MV-4-11 (cell line): Measurements from ENCODE around the gene RIPOR1.

ENCODE experiments used
- DNase-seq: peaks from one replicate; lab custom pipeline; 2025; lab: John Stamatoyannopoulos, UW

Gene RIPOR1

GRCh38 chr16:67539271-67539670, 10.6 kb downstream of the RIPOR1 start:
- DNase-seq = no peak

- DNase-seq = no peak
Observed at GRCh38 chr16:67539691-67540635, 11.3 kb downstream of the RIPOR1 start.

- DNase-seq = no peak
Observed at GRCh38 chr16:67540756-67541155, 12.1 kb downstream of the RIPOR1 start.

- no peak for DNase-seq
Observed at GRCh38 chr16:67541391-67542263, 13.0 kb downstream of the RIPOR1 start.

GRCh38 chr16:67542464-67542863, 13.8 kb downstream of the RIPOR1 start:
- peak; percentile 89 for DNase-seq

GRCh38 chr16:67543036-67543435, 14.4 kb downstream of the RIPOR1 start:
- no peak for DNase-seq

- DNase-seq = no peak
Observed at GRCh38 chr16:67543582-67543981, 15.0 kb downstream of the RIPOR1 start.

- DNase-seq = no peak
Observed at GRCh38 chr16:67544329-67544841, 15.8 kb downstream of the RIPOR1 start.

GRCh38 chr16:67544844-67545664, 16.4 kb downstream of the RIPOR1 start:
- no peak for DNase-seq

- DNase-seq = no peak
Observed at GRCh38 chr16:67545665-67546024, 17.0 kb downstream of the RIPOR1 start.

- no peak for DNase-seq
Observed at GRCh38 chr16:67546091-67546501, 17.5 kb downstream of the RIPOR1 start.

- peak; percentile 68 for DNase-seq
Observed at GRCh38 chr16:67546761-67547422, 18.3 kb downstream of the RIPOR1 start.

- DNase-seq = no peak
Observed at GRCh38 chr16:67547423-67548264, 19.0 kb downstream of the RIPOR1 start.

GRCh38 chr16:67548265-67549126, 19.9 kb downstream of the RIPOR1 start:
- DNase-seq = peak; percentile 66

- no peak for DNase-seq
Observed at GRCh38 chr16:67549240-67549639, 20.6 kb downstream of the RIPOR1 start.

GRCh38 chr16:67549936-67550335, 21.3 kb downstream of the RIPOR1 start:
- DNase-seq = no peak

GRCh38 chr16:67551091-67551490, 22.5 kb downstream of the RIPOR1 start:
- DNase-seq = no peak

GRCh38 chr16:67551972-67552371, 23.3 kb downstream of the RIPOR1 start:
- no peak for DNase-seq

GRCh38 chr16:67552476-67552875, 23.8 kb downstream of the RIPOR1 start:
- no peak for DNase-seq
